ENCODE measurements around the gene EIF4E2.

DNA sequence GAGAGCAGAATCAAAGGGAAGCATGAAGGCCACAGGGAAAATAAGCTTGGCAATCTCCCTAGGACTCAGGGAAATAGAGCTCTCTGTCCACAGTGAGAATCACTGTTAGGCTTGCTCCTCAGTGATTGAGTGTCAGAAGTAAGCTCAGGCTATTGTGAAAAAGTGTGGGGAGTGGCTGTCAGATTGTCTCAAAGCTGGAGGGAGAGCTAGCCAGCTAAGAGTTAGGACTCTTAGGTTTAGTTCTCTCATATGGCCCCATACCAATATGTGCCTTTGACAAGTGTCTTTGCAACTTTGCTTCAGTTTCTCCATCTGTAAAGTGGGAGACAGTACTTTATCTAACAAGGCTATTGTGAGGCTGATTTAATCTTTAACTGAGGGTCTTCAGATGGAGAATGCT, 17.2 kb downstream of the EIF4E2 start:
- TF ChIP-seq, protein P1, sequence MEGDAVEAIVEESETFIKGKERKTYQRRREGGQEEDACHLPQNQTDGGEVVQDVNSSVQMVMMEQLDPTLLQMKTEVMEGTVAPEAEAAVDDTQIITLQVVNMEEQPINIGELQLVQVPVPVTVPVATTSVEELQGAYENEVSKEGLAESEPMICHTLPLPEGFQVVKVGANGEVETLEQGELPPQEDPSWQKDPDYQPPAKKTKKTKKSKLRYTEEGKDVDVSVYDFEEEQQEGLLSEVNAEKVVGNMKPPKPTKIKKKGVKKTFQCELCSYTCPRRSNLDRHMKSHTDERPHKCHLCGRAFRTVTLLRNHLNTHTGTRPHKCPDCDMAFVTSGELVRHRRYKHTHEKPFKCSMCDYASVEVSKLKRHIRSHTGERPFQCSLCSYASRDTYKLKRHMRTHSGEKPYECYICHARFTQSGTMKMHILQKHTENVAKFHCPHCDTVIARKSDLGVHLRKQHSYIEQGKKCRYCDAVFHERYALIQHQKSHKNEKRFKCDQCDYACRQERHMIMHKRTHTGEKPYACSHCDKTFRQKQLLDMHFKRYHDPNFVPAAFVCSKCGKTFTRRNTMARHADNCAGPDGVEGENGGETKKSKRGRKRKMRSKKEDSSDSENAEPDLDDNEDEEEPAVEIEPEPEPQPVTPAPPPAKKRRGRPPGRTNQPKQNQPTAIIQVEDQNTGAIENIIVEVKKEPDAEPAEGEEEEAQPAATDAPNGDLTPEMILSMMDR (IDR thresholded peaks at IDR 0.05; ENCODE audit: low read length): no peak
- TF ChIP-seq EZH2 (optimal IDR thresholded peaks at IDR 0.05; ENCODE audit: low read depth, low read length): no peak
